HG03565 (cell line): ENCODE data around the gene MYEOV.

Source experiments
- ATAC-seq: cut with Tn5 transposase; IDR thresholded peaks from one replicate; pipeline ENCODE4 v1.9.1; 2021; ENCODE audit warnings: mild to moderate bottlenecking, moderate library complexity; ENCODE audit not compliant: unreplicated experiment

Gene MYEOV

GRCh38 chr11:69293819-69294505, at the start of gene MYEOV:
TSS of gene MYEOV (plus strand) at chr11:69294155. CDS start at chr11:69295355, 1,200 bp downstream.
- no peak for ATAC-seq

GRCh38 chr11:69244266-69244665, 49.7 kb upstream of the MYEOV start:
- no peak for ATAC-seq

- ATAC-seq, result no peak
Measured at GRCh38 chr11:69245041-69245440, 48.9 kb upstream of the MYEOV start.

- no peak for ATAC-seq
Measured at GRCh38 chr11:69245491-69246345, 48.2 kb upstream of the MYEOV start.

- ATAC-seq, result no peak
Measured at GRCh38 chr11:69249311-69250185, 44.4 kb upstream of the MYEOV start.

GRCh38 chr11:69250186-69251056, 43.5 kb upstream of the MYEOV start:
- no peak for ATAC-seq

GRCh38 chr11:69251057-69251393, 42.9 kb upstream of the MYEOV start:
- no peak for ATAC-seq

GRCh38 chr11:69251639-69252489, 42.1 kb upstream of the MYEOV start:
- no peak for ATAC-seq

- no peak for ATAC-seq
Measured at GRCh38 chr11:69252490-69252837, 41.5 kb upstream of the MYEOV start.

GRCh38 chr11:69253028-69253427, 40.9 kb upstream of the MYEOV start:
- ATAC-seq, result no peak

GRCh38 chr11:69257134-69257533, 36.8 kb upstream of the MYEOV start:
- no peak for ATAC-seq

GRCh38 chr11:69257838-69258658, 35.9 kb upstream of the MYEOV start:
- ATAC-seq, result no peak

- no peak for ATAC-seq
Measured at GRCh38 chr11:69259096-69259495, 34.9 kb upstream of the MYEOV start.

- ATAC-seq, result no peak
Measured at GRCh38 chr11:69260622-69261021, 33.3 kb upstream of the MYEOV start.

GRCh38 chr11:69261116-69261515, 32.8 kb upstream of the MYEOV start:
- no peak for ATAC-seq

GRCh38 chr11:69262918-69263735, 30.8 kb upstream of the MYEOV start:
- no peak for ATAC-seq

GRCh38 chr11:69263736-69264052, 30.3 kb upstream of the MYEOV start:
- no peak for ATAC-seq

- ATAC-seq, result no peak
Measured at GRCh38 chr11:69264486-69264885, 29.5 kb upstream of the MYEOV start.
